B cell (primary cell): ENCODE data around the gene STRBP.

Experiments used
- CTCF ChIP-seq: fragments of 200-600 bp; IDR thresholded peaks from one replicate; pipeline ENCODE4 v1.8.0; 2022; ENCODE audit warnings: antibody characterized with exemption, mild to moderate bottlenecking
- EZH2 ChIP-seq: IDR thresholded peaks from 2 replicates; pipeline ENCODE4 v1.6.1; 2012; ENCODE audit warnings: borderline replicate concordance, low read depth, mild to moderate bottlenecking, moderate library complexity, low read length; ENCODE audit not compliant: insufficient read depth, poor library complexity, severe bottlenecking

DNA sequence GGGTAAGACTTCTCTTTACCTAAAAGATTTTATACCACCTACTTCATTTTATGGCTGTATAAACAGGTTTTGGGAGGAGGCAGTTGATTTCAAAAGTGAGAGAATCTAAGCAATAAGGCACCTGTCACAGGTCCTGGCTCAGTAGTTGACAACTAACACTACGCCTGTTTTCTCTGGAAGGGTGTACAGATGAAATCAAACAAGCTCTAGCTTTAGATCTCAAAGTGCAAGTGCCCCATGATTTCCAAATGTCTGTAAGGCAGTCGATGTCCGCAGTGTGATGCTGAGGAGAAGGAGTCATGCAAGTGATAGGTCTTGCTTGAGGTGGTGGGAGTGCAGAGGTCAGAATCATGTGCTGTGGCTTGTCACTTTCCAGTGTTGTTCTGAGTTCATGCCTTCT lies 168.8 kb downstream of the STRBP start:
- TF ChIP-seq CTCF (no peak), EZH2 (no peak)
